ENCODE data around the gene RAB31. TPM values are rescaled to one million over a fixed set of nuclear protein-coding genes. Genes with fewer than 3 reads are reported as not detected.

The RAB31 gene
- total and polyA plus RNA-seq, 2 experiments from 2014 or later = 8.7 to 27.7 TPM

- no peak for DNase-seq (ENCODE audit: low read depth in 1 of 2, low spot score in 1 of 2)
- Histone ChIP-seq H3K4me3 (no peak overlapping the region), H3K4me1 (ENCODE audit: low read depth) (peaks cover 3% of the 10 kb centered on the region), H3K9me3 (ENCODE audit: low read depth) (no peaks in the 10 kb centered on the region), H3K27ac (no peak overlapping the region), H3K27me3 (peaks cover 63% of the 10 kb centered on the region), H3K36me3 (no peaks in the 10 kb centered on the region)
- TF ChIP-seq, protein P1, sequence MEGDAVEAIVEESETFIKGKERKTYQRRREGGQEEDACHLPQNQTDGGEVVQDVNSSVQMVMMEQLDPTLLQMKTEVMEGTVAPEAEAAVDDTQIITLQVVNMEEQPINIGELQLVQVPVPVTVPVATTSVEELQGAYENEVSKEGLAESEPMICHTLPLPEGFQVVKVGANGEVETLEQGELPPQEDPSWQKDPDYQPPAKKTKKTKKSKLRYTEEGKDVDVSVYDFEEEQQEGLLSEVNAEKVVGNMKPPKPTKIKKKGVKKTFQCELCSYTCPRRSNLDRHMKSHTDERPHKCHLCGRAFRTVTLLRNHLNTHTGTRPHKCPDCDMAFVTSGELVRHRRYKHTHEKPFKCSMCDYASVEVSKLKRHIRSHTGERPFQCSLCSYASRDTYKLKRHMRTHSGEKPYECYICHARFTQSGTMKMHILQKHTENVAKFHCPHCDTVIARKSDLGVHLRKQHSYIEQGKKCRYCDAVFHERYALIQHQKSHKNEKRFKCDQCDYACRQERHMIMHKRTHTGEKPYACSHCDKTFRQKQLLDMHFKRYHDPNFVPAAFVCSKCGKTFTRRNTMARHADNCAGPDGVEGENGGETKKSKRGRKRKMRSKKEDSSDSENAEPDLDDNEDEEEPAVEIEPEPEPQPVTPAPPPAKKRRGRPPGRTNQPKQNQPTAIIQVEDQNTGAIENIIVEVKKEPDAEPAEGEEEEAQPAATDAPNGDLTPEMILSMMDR (IDR thresholded peaks at IDR 0.05; ENCODE audit: low read depth, low read length) = no peak
Measured at GRCh38 chr18:9858642-9859041, 150.5 kb downstream of the RAB31 start.

DNA sequence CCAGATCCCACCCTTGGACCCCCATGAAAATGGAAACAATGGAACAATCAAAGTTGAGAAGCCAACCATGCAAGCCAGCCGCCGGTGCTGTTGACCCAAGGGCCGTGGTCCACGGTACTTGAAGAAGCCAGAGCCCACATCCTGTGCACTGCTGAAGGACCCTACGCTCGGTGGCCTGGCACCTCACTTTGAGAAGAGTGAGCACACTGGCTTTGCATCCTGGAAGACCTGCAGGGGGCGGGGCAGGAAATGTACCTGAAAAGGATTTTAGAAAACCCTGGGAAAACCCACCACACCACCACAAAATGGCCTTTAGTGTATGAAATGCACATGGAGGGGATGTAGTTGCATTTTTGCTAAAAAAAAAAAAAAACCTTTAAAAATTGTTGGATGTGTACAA, 151.1 kb downstream of the RAB31 start:
- Histone ChIP-seq H3K4me3 (no peak overlapping the region), H3K27ac (no peak overlapping the region), H3K9me3 (ENCODE audit: low read depth) (no peaks in the 10 kb centered on the region), H3K27me3 (peaks cover 66% of the 10 kb centered on the region), H3K4me1 (ENCODE audit: low read depth) (peaks cover 3% of the 10 kb centered on the region), H3K36me3 (no peaks in the 10 kb centered on the region)
- TF ChIP-seq, protein P1 (IDR thresholded peaks at IDR 0.05; ENCODE audit: low read depth, low read length) = no peak
- no peak for DNase-seq (ENCODE audit: low read depth in 1 of 2, low spot score in 1 of 2)

DNA sequence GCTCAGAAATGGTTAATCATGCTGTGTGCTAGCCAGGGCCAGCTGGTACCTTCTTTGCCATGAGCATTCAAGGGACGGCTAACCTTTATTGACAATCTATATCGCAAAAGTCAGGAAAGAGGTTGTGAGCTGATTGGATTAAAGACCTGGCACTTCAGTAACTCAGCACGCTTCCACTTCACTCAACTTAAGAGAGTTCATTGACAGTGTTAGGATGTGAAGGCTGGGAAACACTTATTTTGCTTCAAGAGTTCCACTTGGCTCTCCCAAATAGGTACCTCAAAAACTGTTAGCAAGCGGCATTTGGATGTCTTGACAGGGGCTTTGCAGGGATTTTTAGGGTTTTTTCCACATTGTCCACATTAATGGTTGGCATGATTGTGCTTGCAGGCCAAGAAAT, 152.6 kb downstream of the RAB31 start:
- DNase-seq (ENCODE audit: low read depth in 1 of 2, low spot score in 1 of 2) = peak in 1 of 2 donors; percentile 67
- H3K27ac ChIP-seq = no peak overlapping the region
- no peaks in the 10 kb centered on the region for H3K9me3 ChIP-seq (ENCODE audit: low read depth)
- H3K27me3 ChIP-seq = peaks cover 56% of the 10 kb centered on the region
- H3K4me3 ChIP-seq = no peak overlapping the region
- H3K36me3 ChIP-seq = no peaks in the 10 kb centered on the region
- peaks cover 3% of the 10 kb centered on the region for H3K4me1 ChIP-seq (ENCODE audit: low read depth)
- TF ChIP-seq, protein P1 (IDR thresholded peaks at IDR 0.05; ENCODE audit: low read depth, low read length) = no peak

DNA sequence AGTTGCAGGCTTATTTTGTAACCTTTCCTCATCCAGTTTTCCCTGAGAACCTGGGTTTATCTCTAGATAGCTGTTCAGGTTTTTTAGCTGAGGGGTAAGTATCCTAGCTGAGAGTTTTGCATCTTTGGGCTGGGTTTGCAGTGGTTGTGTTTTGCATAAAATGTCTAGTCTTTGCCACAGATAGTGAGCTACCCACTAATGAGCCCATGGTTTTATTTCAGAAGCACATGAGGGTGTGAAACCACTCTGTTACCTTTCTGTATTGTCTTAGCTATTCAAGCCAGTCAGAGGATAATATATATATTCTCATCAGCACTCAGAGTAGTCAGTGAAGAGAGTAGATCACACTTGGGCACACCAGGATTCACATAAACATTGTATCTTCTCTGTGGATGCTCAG, 153.1 kb downstream of the RAB31 start:
- Histone ChIP-seq H3K36me3 (no peaks in the 10 kb centered on the region), H3K4me1 (ENCODE audit: low read depth) (peaks cover 3% of the 10 kb centered on the region), H3K4me3 (no peak overlapping the region), H3K9me3 (ENCODE audit: low read depth) (no peaks in the 10 kb centered on the region), H3K27me3 (peaks cover 51% of the 10 kb centered on the region), H3K27ac (no peak overlapping the region)
- TF ChIP-seq, protein P1 (IDR thresholded peaks at IDR 0.05; ENCODE audit: low read depth, low read length) = no peak
- DNase-seq (ENCODE audit: low read depth in 1 of 2, low spot score in 1 of 2) = no peak

DNA sequence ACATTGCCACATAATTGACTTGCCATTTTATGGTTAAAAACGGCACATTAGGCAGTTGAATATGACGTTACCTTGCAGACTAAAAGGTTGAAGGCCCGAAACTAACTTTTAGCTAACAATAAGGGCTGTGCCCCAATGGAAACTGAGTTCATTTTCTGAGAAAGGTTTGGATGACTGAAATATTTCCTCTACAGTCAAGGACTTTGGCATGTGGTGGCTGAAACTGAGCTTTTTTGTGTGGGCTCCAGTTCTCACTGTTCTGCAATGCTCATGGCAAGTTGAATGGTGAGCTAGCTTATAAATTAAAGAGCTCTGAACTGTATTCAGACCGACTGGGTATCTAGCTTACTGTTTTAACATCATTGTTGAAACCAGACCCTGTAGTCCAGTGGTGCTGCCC, 153.8 kb downstream of the RAB31 start:
- TF ChIP-seq, protein P1 (IDR thresholded peaks at IDR 0.05; ENCODE audit: low read depth, low read length) = no peak
- H3K4me3 ChIP-seq = no peak overlapping the region

DNA sequence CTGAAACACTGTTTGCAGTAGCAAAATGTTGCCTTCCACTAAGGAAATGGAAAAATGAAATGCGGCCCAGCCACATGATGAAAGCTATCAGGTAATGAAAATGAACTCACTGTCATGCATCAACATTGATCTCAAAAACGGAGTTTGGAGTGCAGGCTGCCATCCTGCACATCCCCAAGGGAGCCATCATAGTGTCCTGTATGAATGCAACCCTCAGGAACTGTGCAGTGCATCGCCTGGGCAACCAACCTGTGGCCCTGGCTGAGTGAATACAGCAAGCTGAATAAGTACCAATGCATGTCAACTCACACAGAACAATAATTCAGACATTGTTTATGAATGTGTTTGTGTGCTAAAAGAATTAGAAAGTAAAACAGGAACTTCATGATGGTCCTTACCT, 154.6 kb downstream of the RAB31 start:
- no peaks in the 10 kb centered on the region for H3K36me3 ChIP-seq
- TF ChIP-seq, protein P1 (IDR thresholded peaks at IDR 0.05; ENCODE audit: low read depth, low read length) = no peak
- H3K9me3 ChIP-seq (ENCODE audit: low read depth) = no peaks in the 10 kb centered on the region
- peaks cover 40% of the 10 kb centered on the region for H3K27me3 ChIP-seq
- H3K4me1 ChIP-seq (ENCODE audit: low read depth) = peaks cover 3% of the 10 kb centered on the region
- no peak for DNase-seq (ENCODE audit: low read depth in 1 of 2, low spot score in 1 of 2)
- H3K27ac ChIP-seq = no peak overlapping the region
- no peak overlapping the region for H3K4me3 ChIP-seq

More for the DNA sequence above, 153.8 kb downstream of the RAB31 start:
- no peak for DNase-seq (ENCODE audit: low read depth in 1 of 2, low spot score in 1 of 2)
- Histone ChIP-seq H3K27me3 (peaks cover 44% of the 10 kb centered on the region), H3K36me3 (no peaks in the 10 kb centered on the region), H3K27ac (no peak overlapping the region), H3K4me1 (ENCODE audit: low read depth) (peaks cover 3% of the 10 kb centered on the region), H3K9me3 (ENCODE audit: low read depth) (no peaks in the 10 kb centered on the region)
